Thyroid gland (tissue), 4 donors: Measurements from ENCODE around the gene PRR5. TPM values are rescaled to one million over a fixed set of nuclear protein-coding genes. Genes with fewer than 3 reads are reported as not detected.

Experiments
- DNase-seq, 2 donors: peaks; one replicate each; pipeline ENCODE4 v3.0.0-alpha.2; 2019
- H3K27ac ChIP-seq, 3 donors: fragments of 200-600 bp; sonication (generic); 1 replicate in 2 of 3; 2 replicates in 1 of 3; pipeline ENCODE4 v1.5.1; 2016 to 2019; ENCODE audit warnings: mild to moderate bottlenecking in 1 of 3, moderate library complexity in 1 of 3
- H3K27me3 ChIP-seq: fragments of 200-600 bp; sonication (generic); one replicate; pipeline ENCODE4 v1.5.1; 2019
- H3K36me3 ChIP-seq, 2 donors: fragments of 200-600 bp; sonication (generic); one replicate each; pipeline ENCODE4 v1.5.1; 2016 to 2019
- H3K4me1 ChIP-seq, 2 donors: fragments of 200-600 bp; sonication (generic); one replicate each; pipeline ENCODE4 v1.5.1; 2017 to 2019
- H3K4me3 ChIP-seq, 3 donors: fragments of 200-600 bp; sonication (generic); replicated peaks in 1 of 3; 1 replicate in 2 of 3; 2 replicates in 1 of 3; pipeline ENCODE4 v1.5.1; 2016; ENCODE audit warnings: mild to moderate bottlenecking in 1 of 3
- H3K9me3 ChIP-seq: fragments of 200-600 bp; sonication (generic); one replicate; pipeline ENCODE4 v1.5.1; 2017
- POLR2A ChIP-seq, 2 donors: fragments of 450-650 bp; IDR thresholded peaks; one replicate each; pipeline ENCODE4 v1.6.1; 2017; ENCODE audit warnings: antibody characterized with exemption in 2 of 2, mild to moderate bottlenecking in 2 of 2, moderate library complexity in 1 of 2
- WGBS, 2 donors: methylation state at CpG; one replicate each; pipeline ENCODE4 v1.1.5; 2017; 5-methylcytosine and 5-hydroxymethylcytosine counted together
- intact Hi-C: fragments of 100-400 bp; cut with DNase I; formaldehyde crosslinking; loops from one replicate; pipeline ENCODE4 v1.15.1; 2023
- total RNA-seq, 4 donors: library from RNA; depleted of rRNA; stranded (reverse); fragments of >200 nt; gene quantifications; one replicate each; pipeline ENCODE4 v1.2.3, GENCODE V29; 2016
- TF ChIP-seq, protein P1 (sequence below), 6 experiments: fragments of 200-600 bp in 3 of 6; fragments of 450-650 bp in 3 of 6; sonication (generic) in 3 of 6; IDR thresholded peaks; one replicate each; pipeline ENCODE4 v1.5.1; 2016 to 2019; ENCODE audit warnings: antibody characterized with exemption in 6 of 6, mild to moderate bottlenecking in 2 of 6, inconsistent platforms in 1 of 6, moderate library complexity in 1 of 6

Gene PRR5
- total RNA-seq, 4 donors from 2014 or later = 17.3 to 31.8 (median 26.9) TPM

DNA sequence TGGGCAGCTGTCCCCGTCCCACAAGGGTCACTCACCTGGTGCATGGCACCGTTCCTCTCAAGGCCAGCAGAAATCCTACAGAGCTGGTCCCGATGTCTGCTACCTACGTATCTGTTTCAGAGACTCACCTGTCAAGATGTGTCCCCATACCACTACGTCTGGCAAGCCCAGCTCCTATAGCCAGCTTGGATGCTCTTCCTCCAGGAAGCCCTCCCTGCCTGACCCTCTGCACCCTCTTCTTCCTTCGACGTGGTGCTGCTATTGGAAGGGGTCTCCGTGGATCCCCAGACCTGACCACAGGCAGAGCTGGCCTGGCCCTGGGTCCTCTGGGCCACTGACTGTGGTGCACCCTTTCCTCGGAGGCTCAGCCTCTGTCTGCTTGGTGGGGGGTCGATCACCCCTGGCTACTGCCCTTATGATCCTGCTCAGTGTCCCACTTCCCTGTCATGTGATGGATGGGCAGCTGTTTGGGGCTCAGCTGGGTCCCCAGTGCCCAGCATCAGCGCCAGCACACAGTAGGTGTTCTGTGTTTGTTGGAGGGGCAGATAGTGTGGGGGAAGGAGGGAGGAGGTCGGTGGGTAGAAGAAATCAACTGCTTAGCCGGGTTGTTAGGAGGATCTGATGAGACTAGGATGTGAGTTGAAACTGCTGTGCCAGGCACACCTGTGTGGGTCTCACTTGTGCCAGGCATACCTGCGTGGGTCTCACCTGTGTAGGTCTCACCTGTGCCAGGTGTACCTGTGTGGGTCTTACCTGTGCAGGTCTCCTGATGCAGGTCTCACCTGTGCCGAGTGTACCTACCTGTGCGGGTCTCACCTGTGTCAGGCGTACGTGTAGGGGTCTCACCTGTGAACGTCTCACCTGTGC, 28.7 kb downstream of the PRR5 start:
- H3K27me3 ChIP-seq = no peaks in the 10 kb centered on the region
- H3K27ac ChIP-seq = no peak overlapping the region
- no peaks in the 10 kb centered on the region for H3K9me3 ChIP-seq
- intact Hi-C loops = no loop called here
- no peak overlapping the region for H3K4me3 ChIP-seq
- TF ChIP-seq POLR2A (IDR thresholded peaks at IDR 0.05) = no peak
- TF ChIP-seq, protein P1, sequence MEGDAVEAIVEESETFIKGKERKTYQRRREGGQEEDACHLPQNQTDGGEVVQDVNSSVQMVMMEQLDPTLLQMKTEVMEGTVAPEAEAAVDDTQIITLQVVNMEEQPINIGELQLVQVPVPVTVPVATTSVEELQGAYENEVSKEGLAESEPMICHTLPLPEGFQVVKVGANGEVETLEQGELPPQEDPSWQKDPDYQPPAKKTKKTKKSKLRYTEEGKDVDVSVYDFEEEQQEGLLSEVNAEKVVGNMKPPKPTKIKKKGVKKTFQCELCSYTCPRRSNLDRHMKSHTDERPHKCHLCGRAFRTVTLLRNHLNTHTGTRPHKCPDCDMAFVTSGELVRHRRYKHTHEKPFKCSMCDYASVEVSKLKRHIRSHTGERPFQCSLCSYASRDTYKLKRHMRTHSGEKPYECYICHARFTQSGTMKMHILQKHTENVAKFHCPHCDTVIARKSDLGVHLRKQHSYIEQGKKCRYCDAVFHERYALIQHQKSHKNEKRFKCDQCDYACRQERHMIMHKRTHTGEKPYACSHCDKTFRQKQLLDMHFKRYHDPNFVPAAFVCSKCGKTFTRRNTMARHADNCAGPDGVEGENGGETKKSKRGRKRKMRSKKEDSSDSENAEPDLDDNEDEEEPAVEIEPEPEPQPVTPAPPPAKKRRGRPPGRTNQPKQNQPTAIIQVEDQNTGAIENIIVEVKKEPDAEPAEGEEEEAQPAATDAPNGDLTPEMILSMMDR (IDR thresholded peaks at IDR 0.05) = no peak
- peaks cover 0 to 9% of the 10 kb centered on the region in 2 donors for H3K4me1 ChIP-seq
- no peaks in the 10 kb centered on the region for H3K36me3 ChIP-seq
- 91 to 92% methylated on average over 12 to 18 of the region's 19 CpGs for WGBS, 2 donors
- DNase-seq = no peak

DNA sequence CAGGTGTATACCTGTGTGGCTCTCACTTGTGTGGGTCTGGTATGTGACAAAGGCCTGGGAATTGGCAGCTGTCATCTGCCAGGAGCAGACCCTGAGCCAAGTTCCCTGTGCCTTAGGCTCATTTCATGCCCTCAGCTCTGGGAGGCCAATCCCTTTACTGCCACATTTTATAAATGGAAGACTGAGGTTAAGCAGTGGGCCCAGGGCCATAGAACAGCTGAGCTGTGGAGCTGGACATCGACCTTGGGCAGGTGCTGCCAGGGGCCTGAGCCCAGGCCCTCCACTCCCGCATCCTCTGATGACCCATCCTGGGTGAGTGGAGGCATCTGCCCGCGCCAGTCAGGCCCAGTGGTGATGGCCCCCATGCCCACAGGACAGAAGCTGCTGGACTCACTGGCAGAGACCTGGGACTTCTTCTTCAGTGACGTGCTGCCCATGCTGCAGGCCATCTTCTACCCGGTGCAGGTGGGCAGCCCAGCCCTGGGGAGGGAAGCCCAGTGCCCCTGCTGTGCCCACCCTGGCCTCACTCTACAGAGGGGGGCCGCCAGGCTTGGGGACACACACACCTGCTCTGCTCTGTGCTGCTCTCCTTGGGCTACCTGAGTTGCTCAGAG, 29.5 kb downstream of the PRR5 start:
- Histone ChIP-seq H3K4me3 (no peak overlapping the region), H3K36me3 (no peaks in the 10 kb centered on the region), H3K9me3 (no peaks in the 10 kb centered on the region), H3K27me3 (no peaks in the 10 kb centered on the region), H3K4me1 (peaks cover 0 to 9% of the 10 kb centered on the region in 2 donors), H3K27ac (no peak overlapping the region)
- TF ChIP-seq, protein P1 (IDR thresholded peaks at IDR 0.05) = no peak
- no peak for TF ChIP-seq POLR2A (IDR thresholded peaks at IDR 0.05)
- WGBS, 2 donors = 83% methylated on average over 1 of the region's 7 CpGs; no CpG with 5 or more reads in 1 of the 2 donors
- intact Hi-C loops = no loop called here
- DNase-seq = no peak

DNA sequence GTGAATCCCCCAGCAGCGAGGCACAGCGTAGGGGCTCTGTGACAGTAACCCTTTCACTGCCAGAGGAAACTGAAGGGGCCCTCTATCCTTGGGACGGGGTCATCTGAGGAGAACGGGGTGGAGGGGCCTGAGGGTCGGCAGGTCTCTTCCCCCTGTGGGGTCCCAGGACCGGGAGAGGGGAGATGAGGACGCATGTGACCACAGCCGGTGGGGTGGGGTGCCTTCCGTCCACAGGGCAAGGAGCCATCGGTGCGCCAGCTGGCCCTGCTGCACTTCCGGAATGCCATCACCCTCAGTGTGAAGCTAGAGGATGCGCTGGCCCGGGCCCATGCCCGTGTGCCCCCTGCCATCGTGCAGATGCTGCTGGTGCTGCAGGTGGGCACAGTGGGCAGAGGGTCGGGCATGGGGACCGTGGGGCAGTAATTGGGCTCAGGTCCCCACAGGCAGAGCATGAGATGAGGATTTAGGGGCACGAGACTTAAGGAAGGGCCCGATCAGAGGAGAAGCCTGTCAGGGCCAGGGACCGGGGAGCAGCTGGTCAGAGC, 30.1 kb downstream of the PRR5 start:
- intact Hi-C loops = no loop called here
- Histone ChIP-seq H3K27me3 (no peaks in the 10 kb centered on the region), H3K27ac (no peak overlapping the region), H3K36me3 (no peaks in the 10 kb centered on the region), H3K4me3 (no peak overlapping the region), H3K9me3 (no peaks in the 10 kb centered on the region), H3K4me1 (peaks cover 0 to 9% of the 10 kb centered on the region in 2 donors)
- DNase-seq = no peak
- 79 to 89% methylated on average over 11 to 13 of the region's 21 CpGs for WGBS, 2 donors
- no peak for TF ChIP-seq POLR2A (IDR thresholded peaks at IDR 0.05)
- TF ChIP-seq, protein P1 (IDR thresholded peaks at IDR 0.05) = no peak

DNA sequence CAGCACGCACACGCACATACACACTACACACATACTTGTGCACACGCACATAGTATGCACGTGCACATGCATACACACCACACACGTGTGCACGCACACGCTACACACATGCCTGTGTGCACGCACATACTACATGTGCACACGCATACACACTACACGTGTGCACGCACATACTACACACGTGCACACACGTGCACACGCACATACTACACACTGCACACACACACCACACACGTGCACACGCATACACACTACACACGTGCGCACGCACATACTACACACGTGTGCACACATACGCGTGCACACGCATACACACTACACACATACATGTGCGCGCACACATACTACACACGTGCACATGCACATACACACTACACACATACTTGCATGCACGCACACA, 30.7 kb downstream of the PRR5 start:
- Histone ChIP-seq H3K27ac (no peak overlapping the region), H3K27me3 (no peaks in the 10 kb centered on the region), H3K4me1 (peaks cover 0 to 9% of the 10 kb centered on the region in 2 donors), H3K9me3 (no peaks in the 10 kb centered on the region), H3K36me3 (no peaks in the 10 kb centered on the region), H3K4me3 (no peak overlapping the region)
- no peak for DNase-seq
- intact Hi-C loops = no loop called here
- TF ChIP-seq POLR2A (IDR thresholded peaks at IDR 0.05) = no peak
- TF ChIP-seq, protein P1 (IDR thresholded peaks at IDR 0.05) = no peak
- 93 to 94% methylated on average over 27 of the region's 27 CpGs for WGBS, 2 donors
